HepG2 (cell line): ENCODE data around the gene CST4. TPM values are rescaled to one million over a fixed set of nuclear protein-coding genes. Genes with fewer than 3 reads are reported as not detected.
A peak's percentile ranks its signal among the peaks of the same experiment; 100 is the strongest.

ENCODE experiments used
- CEBPB ChIP-seq: IDR thresholded peaks from 2 replicates; pipeline ENCODE4 v1.6.1; 2011; ENCODE audit warnings: low read depth, low read length, improper control_type of control experiment, borderline replicate concordance
- EP300 ChIP-seq, 3 experiments: sonication (generic) in 1 of 3; formaldehyde crosslinking in 1 of 3; IDR thresholded peaks; 2 replicates each; pipeline versions ENCODE4 v1.5.1 to v1.6.1; 2011 to 2020; ENCODE audit warnings: low read depth in 2 of 3, low read length in 2 of 3, borderline replicate concordance in 1 of 3, improper control_type of control experiment in 1 of 3, mild to moderate bottlenecking in 1 of 3, missing genetic modification reagents in 1 of 3, moderate library complexity in 1 of 3
- RFXANK ChIP-seq: IDR thresholded peaks from 2 replicates; pipeline ENCODE4 v1.6.1; 2016
- SALL2 ChIP-seq: sonication (generic); formaldehyde crosslinking; IDR thresholded peaks from 2 replicates; pipeline ENCODE4 v1.8.1; 2023; ENCODE audit warnings: mild to moderate bottlenecking, missing genetic modification reagents, inconsistent platforms
- SNAPC2 ChIP-seq: sonication (generic); formaldehyde crosslinking; IDR thresholded peaks from 2 replicates; pipeline ENCODE4 v1.8.1; 2022; ENCODE audit warnings: mild to moderate bottlenecking, missing genetic modification reagents
- SP1 ChIP-seq, 2 experiments: fragments of 450-650 bp in 1 of 2; sonication (generic) in 1 of 2; formaldehyde crosslinking in 1 of 2; IDR thresholded peaks; 2 replicates each; pipeline versions ENCODE4 v1.4.0 to v1.6.1; 2016 to 2020; ENCODE audit warnings: missing genetic modification reagents in 1 of 2
- STAT6 ChIP-seq: sonication (generic); formaldehyde crosslinking; IDR thresholded peaks from 2 replicates; pipeline ENCODE4 v1.4.0; 2020; ENCODE audit warnings: missing genetic modification reagents, mild to moderate bottlenecking, borderline replicate concordance
- TAF15 ChIP-seq: fragments of 200-400 bp; formaldehyde crosslinking; IDR thresholded peaks from one replicate; pipeline ENCODE4 v1.6.1; 2018; ENCODE audit warnings: mild to moderate bottlenecking, low read depth, low read length; ENCODE audit not compliant: poor library complexity, severe bottlenecking
- TGIF2 ChIP-seq: IDR thresholded peaks from 2 replicates; pipeline ENCODE4 v1.6.1; 2016; ENCODE audit warnings: control low read depth, missing compliant biosample characterization
- ZEB1 ChIP-seq: IDR thresholded peaks from 2 replicates; pipeline ENCODE4 v1.6.1; 2012; ENCODE audit warnings: mild to moderate bottlenecking, low read depth, inconsistent platforms; ENCODE audit not compliant: insufficient replicate concordance
- ZNF121 ChIP-seq: sonication (generic); formaldehyde crosslinking; IDR thresholded peaks from 2 replicates; pipeline ENCODE4 v1.5.0; 2020; ENCODE audit warnings: mild to moderate bottlenecking, missing genetic modification reagents
- ZNF276 ChIP-seq: sonication (generic); formaldehyde crosslinking; IDR thresholded peaks from 2 replicates; pipeline ENCODE4 v1.4.0; 2020; ENCODE audit warnings: mild to moderate bottlenecking, low read depth, missing genetic modification reagents
- ZNF616 ChIP-seq: sonication (generic); formaldehyde crosslinking; IDR thresholded peaks from 2 replicates; pipeline ENCODE4 v1.5.0; 2020; ENCODE audit warnings: low read depth, mild to moderate bottlenecking, missing genetic modification reagents
- polyA plus RNA-seq, 8 experiments: library from polyadenylated mRNA; depleted of rRNA in 3 of 8; stranded (reverse) in 7 of 8; unstranded in 1 of 8; fragments of >200 nt; fragmentation: Illumina TruSeq in 4 of 8; extraction: Trizol in 4 of 8; gene quantifications; 2 replicates each; pipeline versions ENCODE4 v1.2.1 to v1.2.3, GENCODE V29; 2011 to 2016; ENCODE audit warnings: low read depth in 4 of 8, missing spikeins in 1 of 8, mixed read lengths in 1 of 8; ENCODE audit not compliant: insufficient read depth in 1 of 8
- total RNA-seq, 5 experiments: library from RNA; depleted of rRNA; stranded (reverse); fragments of >200 nt; fragmentation: Illumina TruSeq; extraction: Trizol; gene quantifications; 2 replicates each; pipeline ENCODE4 v1.2.3, GENCODE V29; 2016; ENCODE audit warnings: low read depth in 1 of 5
- TF ChIP-seq, protein P1 (sequence below): fragments of 450-650 bp; IDR thresholded peaks from 2 replicates; pipeline ENCODE4 v1.6.1; 2017; ENCODE audit warnings: mild to moderate bottlenecking
- TF ChIP-seq, protein P2 (sequence below): sonication (generic); formaldehyde crosslinking; IDR thresholded peaks from 2 replicates; pipeline ENCODE4 v1.9.0; 2022; ENCODE audit warnings: low read depth, missing genetic modification reagents

The CST4 gene
- total and polyA plus RNA-seq, 2 of the 13 experiments (the other 11 are each of a cell fraction or from before 2014, with no cell fraction given), result not detected

DNA sequence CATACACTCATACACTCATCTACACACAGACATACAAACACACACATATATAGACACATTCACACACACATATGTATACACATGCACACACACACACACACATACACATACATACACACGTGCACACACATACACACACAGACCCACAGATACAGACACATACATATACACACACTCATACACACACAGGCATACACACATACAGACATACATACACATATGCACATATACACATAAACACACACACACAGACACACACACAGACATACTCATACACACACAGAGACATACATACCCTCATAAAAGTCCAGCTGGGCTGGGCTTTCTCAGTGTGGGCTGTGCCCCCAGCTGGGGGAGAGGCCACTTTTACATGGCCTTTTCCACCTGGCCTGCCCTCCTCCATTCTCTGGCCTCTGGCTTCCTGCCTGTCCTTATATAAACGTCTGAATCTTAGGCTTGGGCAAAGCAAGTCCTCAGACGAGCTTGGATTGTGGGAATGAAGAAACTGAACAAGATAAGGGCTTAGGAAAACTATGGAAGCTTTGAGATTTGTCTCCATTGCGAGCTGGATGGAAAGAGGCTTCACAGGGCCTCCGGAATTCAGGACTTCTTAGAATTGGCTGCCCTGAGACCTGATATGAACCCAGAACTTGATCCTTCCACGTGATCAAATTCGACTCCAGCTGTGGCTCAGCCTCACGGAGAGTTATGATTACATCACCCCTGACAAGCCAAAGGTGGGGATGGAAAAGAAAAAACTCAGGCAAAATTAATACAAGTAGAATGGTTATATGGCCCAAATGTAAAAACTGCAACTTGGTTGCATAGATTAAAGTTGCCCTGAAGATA is 28.6 kb downstream of the CST4 start (continued):
- TF ChIP-seq STAT6 (CRISPR knock-in tag), result no peak
- no peak for TF ChIP-seq ZNF121
- 0 out of 2 replicates have a peak, but pooled peaks have one; percentile 69 for TF ChIP-seq RFXANK
- no peak; the same call in 1 of the 2 replicates for TF ChIP-seq TGIF2 (CRISPR knock-in tag)
- TF ChIP-seq SNAPC2 (CRISPR knock-in tag), result no peak
- no peak; the same call in 1 of the 2 replicates for TF ChIP-seq CEBPB
- TF ChIP-seq SALL2 (CRISPR knock-in tag), result no peak
- TF ChIP-seq, protein P1, sequence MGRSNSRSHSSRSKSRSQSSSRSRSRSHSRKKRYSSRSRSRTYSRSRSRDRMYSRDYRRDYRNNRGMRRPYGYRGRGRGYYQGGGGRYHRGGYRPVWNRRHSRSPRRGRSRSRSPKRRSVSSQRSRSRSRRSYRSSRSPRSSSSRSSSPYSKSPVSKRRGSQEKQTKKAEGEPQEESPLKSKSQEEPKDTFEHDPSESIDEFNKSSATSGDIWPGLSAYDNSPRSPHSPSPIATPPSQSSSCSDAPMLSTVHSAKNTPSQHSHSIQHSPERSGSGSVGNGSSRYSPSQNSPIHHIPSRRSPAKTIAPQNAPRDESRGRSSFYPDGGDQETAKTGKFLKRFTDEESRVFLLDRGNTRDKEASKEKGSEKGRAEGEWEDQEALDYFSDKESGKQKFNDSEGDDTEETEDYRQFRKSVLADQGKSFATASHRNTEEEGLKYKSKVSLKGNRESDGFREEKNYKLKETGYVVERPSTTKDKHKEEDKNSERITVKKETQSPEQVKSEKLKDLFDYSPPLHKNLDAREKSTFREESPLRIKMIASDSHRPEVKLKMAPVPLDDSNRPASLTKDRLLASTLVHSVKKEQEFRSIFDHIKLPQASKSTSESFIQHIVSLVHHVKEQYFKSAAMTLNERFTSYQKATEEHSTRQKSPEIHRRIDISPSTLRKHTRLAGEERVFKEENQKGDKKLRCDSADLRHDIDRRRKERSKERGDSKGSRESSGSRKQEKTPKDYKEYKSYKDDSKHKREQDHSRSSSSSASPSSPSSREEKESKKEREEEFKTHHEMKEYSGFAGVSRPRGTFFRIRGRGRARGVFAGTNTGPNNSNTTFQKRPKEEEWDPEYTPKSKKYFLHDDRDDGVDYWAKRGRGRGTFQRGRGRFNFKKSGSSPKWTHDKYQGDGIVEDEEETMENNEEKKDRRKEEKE, result no peak
- no peak for TF ChIP-seq ZNF616 (CRISPR knock-in tag)
- TF ChIP-seq, protein P2, sequence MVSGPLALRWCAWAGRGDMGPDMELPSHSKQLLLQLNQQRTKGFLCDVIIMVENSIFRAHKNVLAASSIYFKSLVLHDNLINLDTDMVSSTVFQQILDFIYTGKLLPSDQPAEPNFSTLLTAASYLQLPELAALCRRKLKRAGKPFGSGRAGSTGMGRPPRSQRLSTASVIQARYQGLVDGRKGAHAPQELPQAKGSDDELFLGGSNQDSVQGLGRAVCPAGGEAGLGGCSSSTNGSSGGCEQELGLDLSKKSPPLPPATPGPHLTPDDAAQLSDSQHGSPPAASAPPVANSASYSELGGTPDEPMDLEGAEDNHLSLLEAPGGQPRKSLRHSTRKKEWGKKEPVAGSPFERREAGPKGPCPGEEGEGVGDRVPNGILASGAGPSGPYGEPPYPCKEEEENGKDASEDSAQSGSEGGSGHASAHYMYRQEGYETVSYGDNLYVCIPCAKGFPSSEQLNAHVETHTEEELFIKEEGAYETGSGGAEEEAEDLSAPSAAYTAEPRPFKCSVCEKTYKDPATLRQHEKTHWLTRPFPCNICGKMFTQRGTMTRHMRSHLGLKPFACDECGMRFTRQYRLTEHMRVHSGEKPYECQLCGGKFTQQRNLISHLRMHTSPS, result 0 out of 2 replicates have a peak, but pooled peaks have one; percentile 13
- peak in 1 of 2 experiments; percentile 31; a peak in 1 of 4 replicates for TF ChIP-seq EP300 (IDR thresholded peaks at IDR 0.05; ENCODE audit: low read depth in 2 of 2, low read length in 2 of 2)
- TF ChIP-seq EP300 (CRISPR knock-in tag; IDR thresholded peaks at IDR 0.05; ENCODE audit: borderline replicate concordance), result no peak
- no peak; the same call in 1 of the 2 replicates for TF ChIP-seq SP1 (IDR thresholded peaks at IDR 0.05)
- TF ChIP-seq SP1 (CRISPR knock-in tag; IDR thresholded peaks at IDR 0.05), result 0 out of 2 replicates have a peak, but pooled peaks have one; percentile 15
- TF ChIP-seq ZNF276 (CRISPR knock-in tag), result 0 out of 2 replicates have a peak, but pooled peaks have one; percentile 37
- peak; percentile 68 for TF ChIP-seq ZEB1
- no peak for TF ChIP-seq TAF15
